ENCODE data around the gene TMTC4.
"Not testable (repeated sequence)": the region's sequence is repeated elsewhere in the genome, so short reads cannot be mapped to it uniquely, and the experiment has no call there.

Gene TMTC4

GRCh38 chr13:100580045-100580444, 94.5 kb downstream of the TMTC4 start:
- no peak for DNase-seq

GRCh38 chr13:100577239-100577638, 97.4 kb downstream of the TMTC4 start:
- not testable (repeated sequence) for DNase-seq

GRCh38 chr13:100573121-100573520, 101.5 kb downstream of the TMTC4 start:
- peak; percentile 61 for DNase-seq

DNA sequence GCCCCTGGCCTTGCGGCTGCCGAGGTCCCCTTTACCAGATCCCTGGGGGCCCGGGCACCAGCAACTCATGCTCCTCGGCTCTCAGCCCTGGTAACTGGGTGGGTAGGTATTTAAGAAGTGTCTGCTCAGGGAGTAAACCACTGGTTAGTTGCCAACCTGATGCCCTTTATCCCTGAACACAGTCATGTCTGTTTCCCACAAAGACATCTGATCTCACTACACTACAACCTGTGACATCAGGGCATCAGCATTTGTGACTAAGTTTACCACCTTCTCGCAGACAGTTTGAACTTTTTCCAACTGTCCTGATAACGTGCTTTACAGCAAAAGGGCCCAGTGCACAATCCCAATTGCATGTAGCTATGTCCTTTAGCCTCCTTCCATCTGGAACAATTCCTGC, 108.1 kb downstream of the TMTC4 start:
- DNase-seq: no peak

DNA sequence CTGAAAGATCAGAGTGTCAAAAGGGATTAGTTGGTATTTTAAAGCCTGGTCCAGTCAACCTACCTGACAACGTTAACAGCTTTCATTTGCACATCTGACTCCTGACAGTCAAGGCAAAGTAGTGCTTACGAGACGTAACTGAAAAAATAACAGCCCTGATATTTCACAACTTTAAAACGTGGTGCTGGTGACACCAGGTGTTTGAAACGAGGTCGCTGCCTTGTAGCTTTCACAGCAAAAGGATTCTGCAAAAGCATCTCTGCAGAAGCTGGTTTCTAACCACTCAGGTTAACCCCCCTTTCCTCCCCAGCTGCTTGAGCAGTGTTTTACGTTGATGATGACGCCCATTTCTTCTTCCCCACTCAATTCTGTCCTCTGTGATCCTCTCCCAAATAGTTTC, 109.3 kb downstream of the TMTC4 start:
- DNase-seq: no peak

DNA sequence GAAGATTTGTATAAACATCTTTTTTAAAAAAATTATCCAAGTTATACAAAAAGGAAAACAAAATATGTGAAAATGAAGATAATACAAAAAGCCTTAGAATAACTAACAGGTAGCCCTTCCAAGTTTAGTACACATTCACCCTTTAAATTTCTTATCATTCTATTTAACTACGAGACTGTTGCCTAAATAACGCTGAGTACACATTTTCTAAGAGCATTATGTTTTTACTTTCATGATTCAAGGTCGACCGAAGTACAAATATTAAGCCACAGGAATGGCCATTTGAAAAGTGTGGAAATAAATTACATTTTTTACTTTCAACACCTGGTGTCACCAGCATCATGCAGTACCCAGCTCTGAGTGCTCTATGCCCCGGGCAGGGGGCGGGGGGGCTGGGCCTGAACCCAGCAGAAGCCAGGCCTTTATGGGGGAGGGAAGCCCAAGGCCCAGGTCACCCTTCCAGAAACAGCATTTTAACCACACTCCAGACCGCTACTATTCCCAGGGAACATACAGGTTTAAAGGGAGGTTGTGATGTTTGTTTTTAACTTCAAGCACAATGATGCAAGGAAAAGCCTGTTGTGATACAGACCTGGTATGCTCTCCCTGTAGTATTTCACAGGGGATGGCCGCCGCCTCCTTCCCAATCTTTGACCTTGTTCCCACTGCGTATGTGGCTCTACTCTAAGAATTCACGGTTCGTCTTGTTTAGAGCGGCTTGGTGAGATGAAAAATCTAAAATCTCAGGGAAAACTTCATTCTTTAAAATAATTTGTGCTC, 110.0 kb downstream of the TMTC4 start:
- no peak for DNase-seq

DNA sequence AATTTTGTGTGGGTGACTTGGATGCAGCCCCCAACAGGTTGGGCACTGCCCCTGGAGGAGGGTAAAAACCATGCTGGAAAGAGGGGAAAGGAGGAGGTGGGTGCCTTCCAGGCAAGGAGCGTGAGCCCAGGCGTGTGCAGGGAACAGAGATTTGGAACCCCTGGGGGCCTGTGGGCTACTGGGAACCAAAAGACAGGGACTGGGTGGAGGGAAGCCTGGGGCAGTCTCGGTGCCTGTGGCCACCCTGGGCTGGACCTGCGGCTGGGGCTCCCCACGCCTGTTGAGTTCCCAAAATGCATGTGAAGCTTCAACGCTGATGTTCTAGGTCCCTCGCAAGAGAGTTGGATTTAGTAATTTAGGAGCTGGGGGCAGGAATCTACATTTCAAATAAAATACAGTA, 110.8 kb downstream of the TMTC4 start:
- DNase-seq: no peak

- no peak for DNase-seq
Observed at GRCh38 chr13:100561599-100562204, 112.9 kb downstream of the TMTC4 start.

- no peak for DNase-seq
Observed at GRCh38 chr13:100561158-100561499, 113.5 kb downstream of the TMTC4 start.

GRCh38 chr13:100560498-100561157, 114.0 kb downstream of the TMTC4 start:
- DNase-seq: no peak

GRCh38 chr13:100559886-100560285, 114.7 kb downstream of the TMTC4 start:
- DNase-seq: no peak

All from CD4-positive, alpha-beta T cell treated with Interferon gamma for 1 hour (primary cell).